ENCODE results near the gene GLG1. TPM values are rescaled to one million over a fixed set of nuclear protein-coding genes. Genes with fewer than 3 reads are reported as not detected.

Gene GLG1
- total and polyA plus RNA-seq, 4 donors = 22.2 to 71.5 (median 47.9) TPM

GRCh38 chr16:74622005-74622404, 15.1 kb upstream of the GLG1 start:
- Histone ChIP-seq H3K27ac (ENCODE audit: low read depth in 1 of 2, low read length in 2 of 2) (no peak overlapping the region), H3K9me3 (ENCODE audit: control insufficient read depth in 4 of 4, low read length in 3 of 4) (no peaks in the 10 kb centered on the region), H3K4me1 (ENCODE audit: control insufficient read depth in 4 of 4, insufficient read depth in 4 of 4, low read length in 3 of 4) (peaks cover 1 to 33% (median 21%) of the 10 kb centered on the region in 4 donors), H3K36me3 (ENCODE audit: control insufficient read depth in 4 of 4, insufficient read depth in 3 of 4, low read depth in 1 of 4, low read length in 3 of 4) (peaks cover 2 to 7% (median 5%) of the 10 kb centered on the region in 4 donors), H3K4me3 (ENCODE audit: low read depth in 1 of 3, low read length in 3 of 3) (no peak overlapping the region), H3K9ac (ENCODE audit: low read depth in 1 of 2, low read length in 2 of 2) (no peak overlapping the region), H3K27me3 (ENCODE audit: control insufficient read depth in 4 of 4, insufficient read depth in 4 of 4, low read length in 3 of 4) (no peaks in the 10 kb centered on the region)
- TF ChIP-seq, protein P1, sequence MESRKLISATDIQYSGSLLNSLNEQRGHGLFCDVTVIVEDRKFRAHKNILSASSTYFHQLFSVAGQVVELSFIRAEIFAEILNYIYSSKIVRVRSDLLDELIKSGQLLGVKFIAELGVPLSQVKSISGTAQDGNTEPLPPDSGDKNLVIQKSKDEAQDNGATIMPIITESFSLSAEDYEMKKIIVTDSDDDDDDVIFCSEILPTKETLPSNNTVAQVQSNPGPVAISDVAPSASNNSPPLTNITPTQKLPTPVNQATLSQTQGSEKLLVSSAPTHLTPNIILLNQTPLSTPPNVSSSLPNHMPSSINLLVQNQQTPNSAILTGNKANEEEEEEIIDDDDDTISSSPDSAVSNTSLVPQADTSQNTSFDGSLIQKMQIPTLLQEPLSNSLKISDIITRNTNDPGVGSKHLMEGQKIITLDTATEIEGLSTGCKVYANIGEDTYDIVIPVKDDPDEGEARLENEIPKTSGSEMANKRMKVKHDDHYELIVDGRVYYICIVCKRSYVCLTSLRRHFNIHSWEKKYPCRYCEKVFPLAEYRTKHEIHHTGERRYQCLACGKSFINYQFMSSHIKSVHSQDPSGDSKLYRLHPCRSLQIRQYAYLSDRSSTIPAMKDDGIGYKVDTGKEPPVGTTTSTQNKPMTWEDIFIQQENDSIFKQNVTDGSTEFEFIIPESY (IDR thresholded peaks at IDR 0.05) = no peak
- no peak for TF ChIP-seq FOXA1 (IDR thresholded peaks at IDR 0.05)
- no peak for TF ChIP-seq NR2F2 (IDR thresholded peaks at IDR 0.05)
- TF ChIP-seq HNF4G (IDR thresholded peaks at IDR 0.05) = no peak
- TF ChIP-seq YY1 (IDR thresholded peaks at IDR 0.05) = no peak
- TF ChIP-seq GABPA (IDR thresholded peaks at IDR 0.05 in 1 of 2, conservative IDR thresholded peaks at IDR 0.05 in 1 of 2) = no peak
- no peak for DNase-seq (ENCODE audit: low spot score)
- WGBS = 96% methylated on average over 4 of the region's 4 CpGs

DNA sequence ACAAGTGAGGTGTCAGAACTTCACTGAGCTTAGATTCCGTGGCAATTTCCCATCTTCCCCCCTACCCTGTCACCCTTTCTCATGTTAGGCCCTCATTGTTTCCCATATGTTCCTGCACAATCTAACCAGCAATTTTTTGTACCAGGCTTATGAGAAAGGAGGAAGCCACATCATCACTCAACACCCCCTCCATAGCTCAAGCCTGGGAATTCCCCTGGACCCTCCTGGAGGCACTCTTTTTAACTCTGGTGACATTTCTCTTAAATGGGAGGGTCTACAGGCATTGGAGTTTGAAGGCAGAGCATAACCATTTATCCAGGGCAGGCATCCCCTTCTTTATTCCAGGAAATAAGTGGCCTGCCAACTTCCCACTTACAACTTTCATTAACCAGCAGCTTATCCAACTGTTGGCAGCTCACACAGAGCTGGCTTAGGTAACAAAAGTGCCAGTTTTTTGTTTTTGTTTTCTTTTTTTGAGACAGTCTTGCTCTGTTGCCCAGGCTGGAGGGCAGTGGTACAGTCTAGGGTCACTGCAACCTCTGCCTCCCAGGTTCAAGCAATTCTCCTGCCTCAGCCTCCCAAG, 10.4 kb upstream of the GLG1 start:
- WGBS = 94% methylated on average over 1 of the region's 1 CpG
- Histone ChIP-seq H3K36me3 (ENCODE audit: control insufficient read depth in 4 of 4, insufficient read depth in 3 of 4, low read depth in 1 of 4, low read length in 3 of 4) (peaks cover 0 to 4% (median 1%) of the 10 kb centered on the region in 4 donors), H3K9me3 (ENCODE audit: control insufficient read depth in 4 of 4, low read length in 3 of 4) (no peaks in the 10 kb centered on the region), H3K4me3 (ENCODE audit: low read depth in 1 of 3, low read length in 3 of 3) (no peak overlapping the region), H3K4me1 (ENCODE audit: control insufficient read depth in 4 of 4, insufficient read depth in 4 of 4, low read length in 3 of 4) (no peaks in the 10 kb centered on the region), H3K27me3 (ENCODE audit: control insufficient read depth in 4 of 4, insufficient read depth in 4 of 4, low read length in 3 of 4) (no peaks in the 10 kb centered on the region), H3K9ac (ENCODE audit: low read depth in 1 of 2, low read length in 2 of 2) (no peak overlapping the region), H3K27ac (ENCODE audit: low read depth in 1 of 2, low read length in 2 of 2) (no peak overlapping the region)
- DNase-seq (ENCODE audit: low spot score) = no peak
- TF ChIP-seq, protein P1 (IDR thresholded peaks at IDR 0.05) = no peak
- TF ChIP-seq SP1 (IDR thresholded peaks at IDR 0.05) = no peak

- H3K4me3 ChIP-seq (ENCODE audit: low read depth in 1 of 3, low read length in 3 of 3) = no peak overlapping the region
- TF ChIP-seq FOXA1 (IDR thresholded peaks at IDR 0.05) = no peak
- TF ChIP-seq JUND (IDR thresholded peaks at IDR 0.05) = no peak
- TF ChIP-seq RAD21 (IDR thresholded peaks at IDR 0.05) = no peak
- no peaks in the 10 kb centered on the region for H3K27me3 ChIP-seq (ENCODE audit: control insufficient read depth in 4 of 4, insufficient read depth in 4 of 4, low read length in 3 of 4)
- H3K9me3 ChIP-seq (ENCODE audit: control insufficient read depth in 4 of 4, low read length in 3 of 4) = no peaks in the 10 kb centered on the region
- DNase-seq (ENCODE audit: low spot score) = no peak
- H3K27ac ChIP-seq (ENCODE audit: low read depth in 1 of 2, low read length in 2 of 2) = no peak overlapping the region
- no peaks in the 10 kb centered on the region for H3K36me3 ChIP-seq (ENCODE audit: control insufficient read depth in 4 of 4, insufficient read depth in 3 of 4, low read depth in 1 of 4, low read length in 3 of 4)
- 91% methylated on average over 1 of the region's 1 CpG for WGBS
- H3K4me1 ChIP-seq (ENCODE audit: control insufficient read depth in 4 of 4, insufficient read depth in 4 of 4, low read length in 3 of 4) = peaks cover 0 to 4% (median 0%) of the 10 kb centered on the region in 4 donors
- H3K9ac ChIP-seq (ENCODE audit: low read depth in 1 of 2, low read length in 2 of 2) = no peak overlapping the region
These were observed 4.8 kb upstream of the GLG1 start for GRCh38 chr16:74611721-74612120.

DNA sequence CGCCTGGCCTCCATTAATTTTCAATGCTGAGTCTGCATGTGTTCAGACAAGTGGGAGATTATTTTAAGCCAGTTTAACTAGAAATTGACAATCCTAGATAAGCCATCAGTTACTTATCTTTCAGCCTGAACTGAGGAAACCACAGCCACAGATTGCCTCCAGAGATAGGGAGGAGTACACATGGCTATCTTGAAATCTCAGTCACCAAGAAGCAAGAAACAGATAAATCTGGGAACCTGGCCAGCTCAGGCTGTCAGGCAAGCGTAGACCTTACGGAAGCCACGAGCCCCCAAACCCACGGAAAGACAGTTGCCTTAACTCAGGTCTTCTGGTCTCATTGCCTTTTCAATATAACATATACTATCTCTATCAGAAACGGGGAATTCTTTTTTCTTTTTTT, 2.0 kb upstream of the GLG1 start:
- Histone ChIP-seq H3K27ac (ENCODE audit: low read depth in 1 of 2, low read length in 2 of 2) (no peak overlapping the region), H3K27me3 (ENCODE audit: control insufficient read depth in 4 of 4, insufficient read depth in 4 of 4, low read length in 3 of 4) (no peaks in the 10 kb centered on the region), H3K4me1 (ENCODE audit: control insufficient read depth in 4 of 4, insufficient read depth in 4 of 4, low read length in 3 of 4) (peaks cover 3 to 24% (median 12%) of the 10 kb centered on the region in 4 donors), H3K4me3 (ENCODE audit: low read depth in 1 of 3, low read length in 3 of 3) (no peak overlapping the region), H3K9ac (ENCODE audit: low read depth in 1 of 2, low read length in 2 of 2) (no peak overlapping the region), H3K9me3 (ENCODE audit: control insufficient read depth in 4 of 4, low read length in 3 of 4) (no peaks in the 10 kb centered on the region), H3K36me3 (ENCODE audit: control insufficient read depth in 4 of 4, insufficient read depth in 3 of 4, low read depth in 1 of 4, low read length in 3 of 4) (no peaks in the 10 kb centered on the region)
- DNase-seq (ENCODE audit: low spot score) = no peak
- WGBS = 87% methylated on average over 6 of the region's 6 CpGs
- TF ChIP-seq FOXA1 (IDR thresholded peaks at IDR 0.05) = no peak
- no peak for TF ChIP-seq ATF3 (IDR thresholded peaks at IDR 0.05)
- TF ChIP-seq RAD21 (IDR thresholded peaks at IDR 0.05) = no peak
- no peak for TF ChIP-seq YY1 (IDR thresholded peaks at IDR 0.05)
- TF ChIP-seq HNF4G (IDR thresholded peaks at IDR 0.05) = no peak
- TF ChIP-seq EGR1 (IDR thresholded peaks at IDR 0.05; ENCODE audit: low read depth in 2 of 2) = no peak
- TF ChIP-seq RXRA (IDR thresholded peaks at IDR 0.05) = no peak
- no peak for TF ChIP-seq REST (IDR thresholded peaks at IDR 0.05)
- TF ChIP-seq TAF1 (conservative IDR thresholded peaks at IDR 0.05) = no peak
